Hepatocyte (in vitro differentiated cells): ENCODE measurements around the gene GEN1. TPM values are rescaled to one million over a fixed set of nuclear protein-coding genes. Genes with fewer than 3 reads are reported as not detected.

Experiments used
- DNase-seq: peaks from one replicate; pipeline ENCODE4 v3.0.0-alpha.2; 2016; ENCODE audit warnings: low spot score
- H2AFZ ChIP-seq: fragments of 200-600 bp; sonication (generic); 2 replicates; pipeline ENCODE4 v1.6.0; 2016; ENCODE audit warnings: antibody characterized with exemption, mild to moderate bottlenecking
- H3K27ac ChIP-seq: fragments of 200-600 bp; sonication (generic); 2 replicates; pipeline ENCODE4 v1.5.1; 2016; ENCODE audit warnings: mild to moderate bottlenecking
- H3K27me3 ChIP-seq: fragments of 200-600 bp; sonication (generic); 2 replicates; pipeline ENCODE4 v1.6.1; 2016
- H3K36me3 ChIP-seq: fragments of 200-600 bp; sonication (generic); replicated peaks from 2 replicates; pipeline ENCODE4 v1.5.1; 2016; ENCODE audit warnings: low read depth; ENCODE audit not compliant: insufficient read depth
- H3K4me1 ChIP-seq: fragments of 200-600 bp; sonication (generic); 2 replicates; pipeline ENCODE4 v1.5.1; 2016; ENCODE audit warnings: mild to moderate bottlenecking, moderate library complexity; ENCODE audit not compliant: insufficient read depth
- H3K4me2 ChIP-seq: fragments of 200-600 bp; sonication (generic); 2 replicates; pipeline ENCODE4 v1.6.0; 2016
- H3K4me3 ChIP-seq: fragments of 200-600 bp; sonication (generic); 2 replicates; pipeline ENCODE4 v1.5.1; 2016; ENCODE audit warnings: mild to moderate bottlenecking
- H3K79me2 ChIP-seq: fragments of 200-600 bp; sonication (generic); 2 replicates; pipeline ENCODE4 v1.6.0; 2017; ENCODE audit warnings: mild to moderate bottlenecking
- H3K9me2 ChIP-seq: fragments of 200-600 bp; sonication (generic); replicated peaks from 2 replicates; pipeline ENCODE4 v1.6.0; 2017; ENCODE audit warnings: mild to moderate bottlenecking; ENCODE audit not compliant: insufficient read depth
- H3K9me3 ChIP-seq: fragments of 200-600 bp; sonication (generic); 2 replicates; pipeline ENCODE4 v1.5.1; 2016; ENCODE audit warnings: low read depth, mild to moderate bottlenecking
- H4K20me1 ChIP-seq: fragments of 200-600 bp; sonication (generic); 2 replicates; pipeline ENCODE4 v1.6.0; 2016; ENCODE audit warnings: mild to moderate bottlenecking; ENCODE audit not compliant: insufficient read depth, poor library complexity, severe bottlenecking
- EZH2 ChIP-seq: fragments of 200-600 bp; sonication (generic); IDR thresholded peaks from 2 replicates; pipeline ENCODE4 v1.6.1; 2016; ENCODE audit warnings: antibody characterized with exemption, mild to moderate bottlenecking, borderline replicate concordance
- EZH2phosphoT487 ChIP-seq: fragments of 200-600 bp; sonication (generic); IDR thresholded peaks from one replicate; pipeline ENCODE4 v1.6.1; 2018; ENCODE audit warnings: antibody characterized with exemption, mild to moderate bottlenecking, low read depth, moderate library complexity; ENCODE audit not compliant: unreplicated experiment, severe bottlenecking
- WGBS: methylation state at CpG from one replicate; pipeline ENCODE4 v1.1.6; 2016; ENCODE audit warnings: low lambda C conversion rate; ENCODE audit errors: missing lambda C conversion rate; 5-methylcytosine and 5-hydroxymethylcytosine counted together
- polyA plus RNA-seq: library from polyadenylated mRNA; unstranded; fragments of >200 nt; fragmentation: Nextera tagmentation; extraction: Ambion mirVana; gene quantifications from 2 replicates; pipeline ENCODE4 v1.2.1, GENCODE V29; 2016
- total RNA-seq: library from RNA; depleted of rRNA; stranded (reverse); fragments of >200 nt; gene quantifications from 2 replicates; pipeline ENCODE4 v1.2.3, GENCODE V29; 2014
- TF ChIP-seq, protein P1 (sequence below): fragments of 200-600 bp; sonication (generic); IDR thresholded peaks from 2 replicates; pipeline ENCODE4 v1.5.1; 2016; ENCODE audit warnings: antibody characterized with exemption, mild to moderate bottlenecking; ENCODE audit not compliant: poor library complexity

The GEN1 gene, protein sequence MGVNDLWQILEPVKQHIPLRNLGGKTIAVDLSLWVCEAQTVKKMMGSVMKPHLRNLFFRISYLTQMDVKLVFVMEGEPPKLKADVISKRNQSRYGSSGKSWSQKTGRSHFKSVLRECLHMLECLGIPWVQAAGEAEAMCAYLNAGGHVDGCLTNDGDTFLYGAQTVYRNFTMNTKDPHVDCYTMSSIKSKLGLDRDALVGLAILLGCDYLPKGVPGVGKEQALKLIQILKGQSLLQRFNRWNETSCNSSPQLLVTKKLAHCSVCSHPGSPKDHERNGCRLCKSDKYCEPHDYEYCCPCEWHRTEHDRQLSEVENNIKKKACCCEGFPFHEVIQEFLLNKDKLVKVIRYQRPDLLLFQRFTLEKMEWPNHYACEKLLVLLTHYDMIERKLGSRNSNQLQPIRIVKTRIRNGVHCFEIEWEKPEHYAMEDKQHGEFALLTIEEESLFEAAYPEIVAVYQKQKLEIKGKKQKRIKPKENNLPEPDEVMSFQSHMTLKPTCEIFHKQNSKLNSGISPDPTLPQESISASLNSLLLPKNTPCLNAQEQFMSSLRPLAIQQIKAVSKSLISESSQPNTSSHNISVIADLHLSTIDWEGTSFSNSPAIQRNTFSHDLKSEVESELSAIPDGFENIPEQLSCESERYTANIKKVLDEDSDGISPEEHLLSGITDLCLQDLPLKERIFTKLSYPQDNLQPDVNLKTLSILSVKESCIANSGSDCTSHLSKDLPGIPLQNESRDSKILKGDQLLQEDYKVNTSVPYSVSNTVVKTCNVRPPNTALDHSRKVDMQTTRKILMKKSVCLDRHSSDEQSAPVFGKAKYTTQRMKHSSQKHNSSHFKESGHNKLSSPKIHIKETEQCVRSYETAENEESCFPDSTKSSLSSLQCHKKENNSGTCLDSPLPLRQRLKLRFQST
- 8.6 and 15.7 TPM in 2 replicates for total RNA-seq
- polyA plus RNA-seq = 2.7 and 3.2 TPM in 2 replicates

- no peaks in the 10 kb centered on the region for H3K27me3 ChIP-seq
- H3K9me2 ChIP-seq = no peaks in the 10 kb centered on the region
- H3K27ac ChIP-seq = peak within 1 kb of the TSS; percentile 100
- no peak for TF ChIP-seq EZH2phosphoT487
- no peak for TF ChIP-seq EZH2
- TF ChIP-seq, protein P1, sequence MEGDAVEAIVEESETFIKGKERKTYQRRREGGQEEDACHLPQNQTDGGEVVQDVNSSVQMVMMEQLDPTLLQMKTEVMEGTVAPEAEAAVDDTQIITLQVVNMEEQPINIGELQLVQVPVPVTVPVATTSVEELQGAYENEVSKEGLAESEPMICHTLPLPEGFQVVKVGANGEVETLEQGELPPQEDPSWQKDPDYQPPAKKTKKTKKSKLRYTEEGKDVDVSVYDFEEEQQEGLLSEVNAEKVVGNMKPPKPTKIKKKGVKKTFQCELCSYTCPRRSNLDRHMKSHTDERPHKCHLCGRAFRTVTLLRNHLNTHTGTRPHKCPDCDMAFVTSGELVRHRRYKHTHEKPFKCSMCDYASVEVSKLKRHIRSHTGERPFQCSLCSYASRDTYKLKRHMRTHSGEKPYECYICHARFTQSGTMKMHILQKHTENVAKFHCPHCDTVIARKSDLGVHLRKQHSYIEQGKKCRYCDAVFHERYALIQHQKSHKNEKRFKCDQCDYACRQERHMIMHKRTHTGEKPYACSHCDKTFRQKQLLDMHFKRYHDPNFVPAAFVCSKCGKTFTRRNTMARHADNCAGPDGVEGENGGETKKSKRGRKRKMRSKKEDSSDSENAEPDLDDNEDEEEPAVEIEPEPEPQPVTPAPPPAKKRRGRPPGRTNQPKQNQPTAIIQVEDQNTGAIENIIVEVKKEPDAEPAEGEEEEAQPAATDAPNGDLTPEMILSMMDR = no peak
- H3K4me1 ChIP-seq = peaks cover 15% of the 10 kb centered on the region
- peak within 1 kb of the TSS; percentile 92 for H3K4me2 ChIP-seq
- H3K9me3 ChIP-seq = no peaks in the 10 kb centered on the region
- WGBS = under 1% methylated on average over 60 of the region's 76 CpGs
- H3K4me3 ChIP-seq = peak within 1 kb of the TSS; percentile 74
- no peaks in the 10 kb centered on the region for H4K20me1 ChIP-seq
- DNase-seq = peak; percentile 96
- H3K79me2 ChIP-seq = peaks cover 78% of the 10 kb centered on the region
- no peaks in the 10 kb centered on the region for H3K36me3 ChIP-seq
- H2AFZ ChIP-seq = peak within 1 kb of the TSS; percentile 75
These were observed at the start of gene GEN1, which contains the start of gene SMC6 for GRCh38 chr2:17753803-17754663. Gene GEN1, plus strand, starts transcription at chr2:17754138. Its CDS starts 5,806 bp downstream, at chr2:17759944. Gene SMC6, minus strand, starts transcription at chr2:17753810. Its CDS starts 7,864 bp downstream, at chr2:17745946.

DNA sequence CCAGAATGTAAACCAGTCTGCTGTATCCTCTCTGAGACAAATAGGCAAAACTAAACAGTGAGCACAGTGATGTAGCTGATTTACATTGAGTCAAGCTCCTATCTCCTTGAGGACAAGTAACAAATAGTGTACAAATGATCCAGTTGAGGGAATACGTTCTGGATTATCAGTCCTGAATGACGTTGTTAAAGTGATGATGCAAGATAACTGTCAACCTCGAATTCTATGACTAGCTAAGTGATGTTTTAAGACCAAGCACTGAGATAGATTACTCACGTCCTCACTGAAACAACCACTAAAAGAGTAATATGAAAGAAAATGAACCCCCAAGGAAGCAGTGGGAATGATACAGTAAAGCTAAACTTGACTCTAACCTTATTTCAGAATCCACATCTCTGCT, 47.1 kb upstream of the GEN1 start:
- TF ChIP-seq EZH2phosphoT487 (no peak), EZH2 (no peak)
- TF ChIP-seq, protein P1 = no peak
- Histone ChIP-seq H3K4me2 (no peak overlapping the region), H3K4me1 (no peaks in the 10 kb centered on the region), H3K79me2 (no peaks in the 10 kb centered on the region), H3K27ac (no peak overlapping the region), H3K27me3 (no peaks in the 10 kb centered on the region), H3K9me3 (no peaks in the 10 kb centered on the region), H2AFZ (no peak overlapping the region), H4K20me1 (no peaks in the 10 kb centered on the region), H3K36me3 (no peaks in the 10 kb centered on the region), H3K9me2 (no peaks in the 10 kb centered on the region), H3K4me3 (no peak overlapping the region)
- no peak for DNase-seq
- 85% methylated on average over 4 of the region's 4 CpGs for WGBS

DNA sequence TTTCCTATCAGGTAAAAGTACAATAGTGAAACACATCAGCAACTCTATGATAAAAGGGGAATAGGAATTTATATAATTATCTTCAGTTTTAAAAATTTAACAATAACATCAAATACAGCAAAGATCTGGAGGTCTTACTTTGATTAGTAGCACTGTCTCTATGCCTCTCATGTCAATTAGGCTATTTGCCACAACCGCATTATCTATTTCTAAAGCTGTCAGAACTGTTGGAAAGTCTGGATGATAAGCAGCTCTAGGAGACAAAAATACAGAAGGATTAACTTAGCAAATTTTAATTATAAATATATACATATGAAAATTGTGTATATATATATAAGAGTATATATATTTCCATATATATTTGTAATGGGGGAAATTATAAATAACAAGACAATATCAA, 45.4 kb upstream of the GEN1 start:
- no peak overlapping the region for H2AFZ ChIP-seq
- no peak overlapping the region for H3K27ac ChIP-seq
- no peaks in the 10 kb centered on the region for H3K9me3 ChIP-seq
- no peaks in the 10 kb centered on the region for H3K36me3 ChIP-seq
- no peaks in the 10 kb centered on the region for H4K20me1 ChIP-seq
- H3K4me3 ChIP-seq = no peak overlapping the region
- H3K4me1 ChIP-seq = no peaks in the 10 kb centered on the region
- no peaks in the 10 kb centered on the region for H3K27me3 ChIP-seq
- TF ChIP-seq, protein P1 = no peak
- no peak for TF ChIP-seq EZH2phosphoT487
- TF ChIP-seq EZH2 = no peak
- no peaks in the 10 kb centered on the region for H3K9me2 ChIP-seq
- WGBS = 100% methylated on average over 1 of the region's 1 CpG
- H3K79me2 ChIP-seq = no peaks in the 10 kb centered on the region
- no peak overlapping the region for H3K4me2 ChIP-seq
- no peak for DNase-seq
